CD4-positive, alpha-beta T cell treated with Interleukin-15 for 1 hour (primary cell): ENCODE data around the gene PTH1R.

Experiments
- DNase-seq: peaks from one replicate; pipeline ENCODE4 v3.0.0-alpha.2; 2020

The PTH1R gene

GRCh38 chr3:46952813-46953212 is 75.3 kb downstream of the PTH1R start:
- no peak for DNase-seq
